GM12878 (cell line): ENCODE measurements around the gene DMAP1. TPM values are rescaled to one million over a fixed set of nuclear protein-coding genes. Genes with fewer than 3 reads are reported as not detected.

Experiments
- ASH2L ChIP-seq: fragments of 300-600, 200-600 bp; sonication (generic); IDR thresholded peaks from 2 replicates; pipeline ENCODE4 v1.6.1; 2017; ENCODE audit warnings: low read depth, mild to moderate bottlenecking, borderline replicate concordance
- BHLHE40 ChIP-seq, 2 experiments: fragments of 450-650 bp in 1 of 2; IDR thresholded peaks; 2 replicates each; pipeline ENCODE4 v1.6.1; 2011 to 2017; ENCODE audit warnings: low read depth in 2 of 2, borderline replicate concordance in 1 of 2, improper control_type of control experiment in 1 of 2, low read length in 1 of 2, mild to moderate bottlenecking in 1 of 2
- EP300 ChIP-seq, 2 experiments: fragments of 150-350 bp in 1 of 2; IDR thresholded peaks; 2 replicates each; pipeline ENCODE4 v1.6.1; 2011 to 2012; ENCODE audit warnings: low read depth in 2 of 2, low read length in 2 of 2, borderline replicate concordance in 1 of 2, improper control_type of control experiment in 1 of 2, inconsistent platforms in 1 of 2; ENCODE audit not compliant: control insufficient read depth in 1 of 2
- HDGF ChIP-seq: fragments of 450-650 bp; IDR thresholded peaks from 2 replicates; pipeline ENCODE4 v1.6.1; 2016; ENCODE audit warnings: antibody characterized with exemption
- IKZF1 ChIP-seq: fragments of 450-650 bp; conservative IDR thresholded peaks from 2 replicates; pipeline ENCODE4 v1.6.1; 2017; ENCODE audit warnings: antibody characterized with exemption, mild to moderate bottlenecking
- IKZF2 ChIP-seq, 2 experiments: fragments of 450-650 bp; IDR thresholded peaks; 2 replicates each; pipeline ENCODE4 v1.6.1; 2017; ENCODE audit warnings: mild to moderate bottlenecking in 2 of 2, moderate library complexity in 2 of 2
- JUNB ChIP-seq: IDR thresholded peaks from 2 replicates; pipeline ENCODE4 v1.6.1; 2016; ENCODE audit warnings: antibody characterized with exemption, mild to moderate bottlenecking
- MEF2B ChIP-seq: fragments of 450-650 bp; IDR thresholded peaks from 2 replicates; pipeline ENCODE4 v1.6.1; 2018; ENCODE audit warnings: mild to moderate bottlenecking, moderate library complexity; ENCODE audit not compliant: partially characterized antibody, poor library complexity, severe bottlenecking
- MYC ChIP-seq: IDR thresholded peaks from 2 replicates; pipeline ENCODE4 v1.6.1; 2011; ENCODE audit warnings: mild to moderate bottlenecking, low read length, moderate library complexity, inconsistent platforms; ENCODE audit not compliant: insufficient read depth, insufficient replicate concordance, insufficient read length, severe bottlenecking
- NFIC ChIP-seq: IDR thresholded peaks from 2 replicates; pipeline ENCODE4 v1.6.1; 2012; ENCODE audit warnings: low read depth, mild to moderate bottlenecking, inconsistent platforms, low read length, moderate library complexity
- NR2C1 ChIP-seq: fragments of 450-650 bp; IDR thresholded peaks from 2 replicates; pipeline ENCODE4 v1.6.1; 2017; ENCODE audit warnings: antibody characterized with exemption, mild to moderate bottlenecking, moderate library complexity
- PML ChIP-seq: IDR thresholded peaks from 2 replicates; pipeline ENCODE4 v1.6.1; 2012; ENCODE audit warnings: low read length, inconsistent platforms
- POLR2AphosphoS2 ChIP-seq: IDR thresholded peaks from 2 replicates; pipeline ENCODE4 v1.6.1; 2011; ENCODE audit warnings: low read depth, mild to moderate bottlenecking, low read length, improper control_type of control experiment, moderate library complexity
- RAD21 ChIP-seq: IDR thresholded peaks from 2 replicates; pipeline ENCODE4 v1.6.1; 2011; ENCODE audit warnings: mild to moderate bottlenecking, low read depth, low read length, moderate library complexity; ENCODE audit not compliant: insufficient read depth
- RFX5 ChIP-seq: IDR thresholded peaks from 2 replicates; pipeline ENCODE4 v1.6.1; 2011; ENCODE audit warnings: low read depth, low read length, improper control_type of control experiment
- SMAD1 ChIP-seq: fragments of 450-650 bp; IDR thresholded peaks from 2 replicates; pipeline ENCODE4 v1.6.1; 2018; ENCODE audit warnings: mild to moderate bottlenecking, low read depth; ENCODE audit not compliant: partially characterized antibody
- SMAD5 ChIP-seq: IDR thresholded peaks from 2 replicates; pipeline ENCODE4 v1.6.1; 2016; ENCODE audit warnings: antibody characterized with exemption, low read depth
- SMARCA5 ChIP-seq: fragments of 450-650 bp; IDR thresholded peaks from 2 replicates; pipeline ENCODE4 v1.6.1; 2017; ENCODE audit warnings: mild to moderate bottlenecking
- SMC3 ChIP-seq: IDR thresholded peaks from 2 replicates; pipeline ENCODE4 v1.6.1; 2011; ENCODE audit warnings: low read length, improper control_type of control experiment, borderline replicate concordance
- SUPT20H ChIP-seq: IDR thresholded peaks from 2 replicates; pipeline ENCODE4 v1.6.1; 2011; ENCODE audit warnings: low read depth, mild to moderate bottlenecking, low read length, moderate library complexity, borderline replicate concordance; ENCODE audit not compliant: control insufficient read depth
- TBL1XR1 ChIP-seq: IDR thresholded peaks from 2 replicates; pipeline ENCODE4 v1.6.1; 2012; ENCODE audit warnings: low read depth, low read length, improper control_type of control experiment
- TCF12 ChIP-seq: IDR thresholded peaks from 2 replicates; pipeline ENCODE4 v1.6.1; 2011; ENCODE audit warnings: low read depth, mild to moderate bottlenecking, low read length
- TCF3 ChIP-seq: IDR thresholded peaks from 2 replicates; pipeline ENCODE4 v1.6.1; 2012; ENCODE audit warnings: low read depth, mild to moderate bottlenecking, low read length, borderline replicate concordance; ENCODE audit not compliant: insufficient read depth
- ZNF24 ChIP-seq: fragments of 450-650 bp; IDR thresholded peaks from 2 replicates; pipeline ENCODE4 v1.6.1; 2017; ENCODE audit warnings: antibody characterized with exemption, mild to moderate bottlenecking
- polyA plus RNA-seq, 11 experiments: library from polyadenylated mRNA; depleted of rRNA in 4 of 11; unstranded in 6 of 11; stranded (reverse) in 5 of 11; fragments of >200 nt; fragmentation: Nextera tagmentation in 4 of 11; fragmentation: Illumina TruSeq in 1 of 11; extraction: Ambion mirVana in 4 of 11; extraction: Trizol in 1 of 11; gene quantifications; 1 replicate in 1 of 11; 2 replicates in 10 of 11; pipeline versions ENCODE4 v1.2.1 to v1.2.3, GENCODE V29; 2011 to 2016; ENCODE audit warnings: inconsistent platforms in 2 of 11, missing spikeins in 2 of 11, low read depth in 1 of 11
- total RNA-seq, 4 experiments: library from RNA; depleted of rRNA in 3 of 4; stranded (reverse); fragments of >200 nt in 3 of 4; fragmentation: Illumina TruSeq in 1 of 4; extraction: Trizol in 1 of 4; gene quantifications; 2 replicates each; pipeline versions ENCODE4 v1.2.1 to v1.2.3, GENCODE V29; 2013 to 2021
- TF ChIP-seq, protein P1 (sequence below): IDR thresholded peaks from 2 replicates; pipeline ENCODE4 v1.6.1; 2012; ENCODE audit warnings: low read length, inconsistent platforms
- TF ChIP-seq, protein P2 (sequence below): IDR thresholded peaks from 2 replicates; pipeline ENCODE4 v1.6.1; 2011; ENCODE audit warnings: borderline replicate concordance, low read depth, mild to moderate bottlenecking, moderate library complexity, low read length; ENCODE audit not compliant: insufficient read depth, poor library complexity, severe bottlenecking

DMAP1 gene
- total and polyA plus RNA-seq, 10 of the 15 experiments (the other 5 are each of a cell fraction or from before 2014, with no cell fraction given): 1.9 to 59.1 (median 37.7) TPM

- TF ChIP-seq PML (no peak), MEF2B (peak; percentile 39), NFIC (no peak), EP300 (IDR thresholded peaks at IDR 0.05; ENCODE audit: borderline replicate concordance in 1 of 2, control insufficient read depth in 1 of 2, low read depth in 2 of 2, low read length in 2 of 2) (no peak), POLR2AphosphoS2 (peak; percentile 84), BHLHE40 (IDR thresholded peaks at IDR 0.05; ENCODE audit: borderline replicate concordance in 1 of 2, low read depth in 2 of 2, low read length in 1 of 2) (peak; percentile 57 to 61; a peak in 2 of 4 replicates), RFX5 (0 out of 2 replicates have a peak, but pooled peaks have one; percentile 11), HDGF (peak; percentile 81; the same call in 1 of the 2 replicates), TCF3 (peak; percentile 83), ASH2L (peak; percentile 99), SMC3 (no peak), NR2C1 (peak; percentile 91), JUNB (no peak), SMAD5 (peak; percentile 57; the same call in 1 of the 2 replicates), SMARCA5 (peak; percentile 92), SMAD1 (no peak), IKZF2 (IDR thresholded peaks at IDR 0.05) (peak; percentile 59 to 77; a peak in 3 of 4 replicates), ZNF24 (peak; percentile 80), SUPT20H (no peak), RAD21 (no peak), MYC (no peak), TBL1XR1 (peak; percentile 91), TCF12 (peak; percentile 90; the same call in 1 of the 2 replicates), IKZF1 (peak; percentile 90)
- TF ChIP-seq, protein P1, sequence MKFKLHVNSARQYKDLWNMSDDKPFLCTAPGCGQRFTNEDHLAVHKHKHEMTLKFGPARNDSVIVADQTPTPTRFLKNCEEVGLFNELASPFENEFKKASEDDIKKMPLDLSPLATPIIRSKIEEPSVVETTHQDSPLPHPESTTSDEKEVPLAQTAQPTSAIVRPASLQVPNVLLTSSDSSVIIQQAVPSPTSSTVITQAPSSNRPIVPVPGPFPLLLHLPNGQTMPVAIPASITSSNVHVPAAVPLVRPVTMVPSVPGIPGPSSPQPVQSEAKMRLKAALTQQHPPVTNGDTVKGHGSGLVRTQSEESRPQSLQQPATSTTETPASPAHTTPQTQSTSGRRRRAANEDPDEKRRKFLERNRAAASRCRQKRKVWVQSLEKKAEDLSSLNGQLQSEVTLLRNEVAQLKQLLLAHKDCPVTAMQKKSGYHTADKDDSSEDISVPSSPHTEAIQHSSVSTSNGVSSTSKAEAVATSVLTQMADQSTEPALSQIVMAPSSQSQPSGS: no peak
- TF ChIP-seq, protein P2, sequence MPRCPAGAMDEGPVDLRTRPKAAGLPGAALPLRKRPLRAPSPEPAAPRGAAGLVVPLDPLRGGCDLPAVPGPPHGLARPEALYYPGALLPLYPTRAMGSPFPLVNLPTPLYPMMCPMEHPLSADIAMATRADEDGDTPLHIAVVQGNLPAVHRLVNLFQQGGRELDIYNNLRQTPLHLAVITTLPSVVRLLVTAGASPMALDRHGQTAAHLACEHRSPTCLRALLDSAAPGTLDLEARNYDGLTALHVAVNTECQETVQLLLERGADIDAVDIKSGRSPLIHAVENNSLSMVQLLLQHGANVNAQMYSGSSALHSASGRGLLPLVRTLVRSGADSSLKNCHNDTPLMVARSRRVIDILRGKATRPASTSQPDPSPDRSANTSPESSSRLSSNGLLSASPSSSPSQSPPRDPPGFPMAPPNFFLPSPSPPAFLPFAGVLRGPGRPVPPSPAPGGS: no peak
Observed at GRCh38 chr1:44213222-44214112, at the start of gene DMAP1 (continued).
